CD4-positive, alpha-beta memory T cell (primary cell): ENCODE data around the gene DHX32. TPM values are rescaled to one million over a fixed set of nuclear protein-coding genes. Genes with fewer than 3 reads are reported as not detected.

Experiments used
- CTCF ChIA-PET: fragments of 350-600 bp; sonication (Branson Sonifier 250); formaldehyde crosslinking; loops from one replicate; lab custom pipeline; 2021; ENCODE audit warnings: inconsistent platforms; ENCODE audit not compliant: partially characterized antibody; lab: Charles Lee
- POLR2A ChIA-PET: fragments of 350-600 bp; sonication (Branson Sonifier 250); formaldehyde crosslinking; loops from one replicate; lab custom pipeline; 2021; ENCODE audit not compliant: partially characterized antibody; lab: Charles Lee
- DNase-seq, 5 donors: peaks; one replicate each; pipeline versions ENCODE4 v3.0.0 to v3.0.0-alpha.2; 2020 to 2022; ENCODE audit warnings: mixed read lengths in 1 of 5
- H3K27ac ChIP-seq: one replicate; pipeline ENCODE4 v1.7.0; 2013; ENCODE audit warnings: low read depth, low read length
- H3K27me3 ChIP-seq: 2 replicates; pipeline ENCODE4 v1.7.0; 2013; ENCODE audit warnings: mild to moderate bottlenecking, low read length, moderate library complexity; ENCODE audit not compliant: insufficient read depth
- H3K36me3 ChIP-seq: 2 replicates; pipeline ENCODE4 v1.7.0; 2013; ENCODE audit warnings: mild to moderate bottlenecking, low read length, moderate library complexity; ENCODE audit not compliant: insufficient read depth
- H3K4me1 ChIP-seq: 2 replicates; pipeline ENCODE4 v1.7.0; 2013; ENCODE audit warnings: mild to moderate bottlenecking, low read length, moderate library complexity; ENCODE audit not compliant: insufficient read depth
- H3K4me3 ChIP-seq, 2 donors: one replicate each; pipeline ENCODE4 v1.7.0; 2013; ENCODE audit warnings: low read length in 2 of 2, mild to moderate bottlenecking in 1 of 2
- H3K9me3 ChIP-seq, 2 donors: one replicate each; pipeline ENCODE4 v1.7.0; 2013; ENCODE audit warnings: low read length in 2 of 2, control low read depth in 1 of 2; ENCODE audit not compliant: control insufficient read depth in 1 of 2
- H3K27ac Mint-ChIP-seq, 7 donors: one replicate each; pipeline ENCODE4 v1.8.0; 2020 to 2021; ENCODE audit warnings: mixed read lengths in 7 of 7, mild to moderate bottlenecking in 6 of 7, inconsistent platforms in 3 of 7, moderate library complexity in 3 of 7
- H3K27me3 Mint-ChIP-seq, 2 donors: one replicate each; pipeline ENCODE4 v1.8.0; 2020 to 2021; ENCODE audit warnings: mixed read lengths in 2 of 2
- H3K36me3 Mint-ChIP-seq, 2 donors: one replicate each; pipeline ENCODE4 v1.8.0; 2020 to 2021; ENCODE audit warnings: mixed read lengths in 2 of 2, inconsistent platforms in 1 of 2, mild to moderate bottlenecking in 1 of 2
- H3K4me1 Mint-ChIP-seq, 4 donors: one replicate each; pipeline ENCODE4 v1.8.0; 2020 to 2021; ENCODE audit warnings: mixed read lengths in 4 of 4, mild to moderate bottlenecking in 1 of 4
- H3K4me3 Mint-ChIP-seq, 8 donors: one replicate each; pipeline ENCODE4 v1.8.0; 2020 to 2021; ENCODE audit warnings: mixed read lengths in 8 of 8, mild to moderate bottlenecking in 7 of 8, moderate library complexity in 6 of 8, inconsistent platforms in 3 of 8
- H3K9me3 Mint-ChIP-seq, 8 donors: one replicate each; pipeline ENCODE4 v1.8.0; 2020 to 2021; ENCODE audit warnings: mixed read lengths in 8 of 8, mild to moderate bottlenecking in 5 of 8, inconsistent platforms in 3 of 8, moderate library complexity in 1 of 8
- intact Hi-C: fragments of 100-400 bp; cut with micrococcal nuclease; formaldehyde crosslinking; loops from one replicate; pipeline ENCODE4 v1.15.1; 2023
- polyA plus RNA-seq, 2 donors: library from polyadenylated mRNA; unstranded; fragments of 300-500 nt; fragmentation: Illumina TruSeq; gene quantifications; one replicate each; pipeline ENCODE4 v1.2.3, GENCODE V29; 2021
- total RNA-seq, 2 experiments: library from RNA; stranded (reverse); gene quantifications; one replicate each; pipeline ENCODE4 v1.2.3, GENCODE V29; 2021

DHX32 gene
- total and polyA plus RNA-seq, 4 experiments from 2014 or later, result 7.1 to 13.3 (median 8.9) TPM

DNA sequence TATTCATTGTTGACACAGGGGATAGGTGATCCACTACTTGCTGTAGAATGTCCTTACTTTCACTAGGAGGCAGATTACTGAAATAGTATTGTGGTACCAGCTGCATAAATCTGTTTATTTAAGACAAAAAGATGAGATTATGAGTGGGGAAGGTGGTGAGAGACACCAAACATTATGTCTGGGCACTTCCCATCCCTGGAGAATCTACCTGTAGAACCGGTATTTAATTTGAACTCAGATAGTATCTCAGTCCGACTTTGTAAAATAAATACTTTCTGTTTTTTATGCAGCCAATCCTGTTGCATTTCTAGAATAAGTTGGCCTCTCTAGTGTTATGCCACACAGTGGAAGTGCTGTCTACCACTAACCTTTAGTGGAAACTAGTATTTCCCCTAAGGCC, 44.3 kb downstream of the DHX32 start:
- Mint-ChIP-seq H3K9me3 (no peaks in the 10 kb centered on the region), H3K4me1 (no peaks in the 10 kb centered on the region), H3K4me3 (no peak overlapping the region), H3K27me3 (no peaks in the 10 kb centered on the region), H3K36me3 (peaks cover 42 to 72% of the 10 kb centered on the region in 2 donors), H3K27ac (no peak overlapping the region)
- Histone ChIP-seq H3K4me3 (no peak overlapping the region), H3K9me3 (no peaks in the 10 kb centered on the region), H3K36me3 (peaks cover 43% of the 10 kb centered on the region), H3K27me3 (no peaks in the 10 kb centered on the region), H3K27ac (no peak overlapping the region), H3K4me1 (no peaks in the 10 kb centered on the region)
- CTCF ChIA-PET, result no interaction called here
- intact Hi-C loops, result no loop called here
- DNase-seq, result no peak
- POLR2A ChIA-PET, result no interaction called here

GRCh38 chr10:125828311-125828710, 52.8 kb downstream of the DHX32 start:
- peak overlapping the region in 3 of 7 donors; percentile 7 to 77 (median 42) for H3K27ac Mint-ChIP-seq
- H3K9me3 Mint-ChIP-seq, result no peaks in the 10 kb centered on the region
- Histone ChIP-seq H3K27ac (no peak overlapping the region), H3K9me3 (no peaks in the 10 kb centered on the region), H3K4me1 (peaks cover 26% of the 10 kb centered on the region), H3K27me3 (no peaks in the 10 kb centered on the region), H3K4me3 (no peak overlapping the region), H3K36me3 (peaks cover 59% of the 10 kb centered on the region)
- H3K4me3 Mint-ChIP-seq, result no peak overlapping the region
- peaks cover 6 to 18% (median 14%) of the 10 kb centered on the region in 4 donors for H3K4me1 Mint-ChIP-seq
- intact Hi-C loops, result no loop called here
- no peaks in the 10 kb centered on the region for H3K27me3 Mint-ChIP-seq
- ChIA-PET CTCF (interaction anchor here (1.6 kb wide), 1 partner anchor 14 kb away, joined by 3 read pairs; no protein-coding TSS in a partner anchor), POLR2A (no interaction called here)
- DNase-seq, result no peak
- peaks cover 40 to 65% of the 10 kb centered on the region in 2 donors for H3K36me3 Mint-ChIP-seq

- H3K27ac ChIP-seq, result no peak overlapping the region
- Mint-ChIP-seq H3K36me3 (peaks cover 36 to 55% of the 10 kb centered on the region in 2 donors), H3K4me3 (peak overlapping the region in 1 of 8 donors; percentile 17), H3K27ac (peak overlapping the region in 2 of 7 donors; percentile 25 to 76), H3K27me3 (no peaks in the 10 kb centered on the region), H3K9me3 (no peaks in the 10 kb centered on the region), H3K4me1 (peaks cover 6 to 18% (median 15%) of the 10 kb centered on the region in 4 donors)
- ChIA-PET CTCF (interaction anchor here (1.3 to 1.6 kb wide), 2 partner anchors 10 to 16 kb away, joined by 3 read pairs; no protein-coding TSS in a partner anchor), POLR2A (no interaction called here)
- intact Hi-C loops, result no loop called here
- H3K4me3 ChIP-seq, result no peak overlapping the region
- DNase-seq, result no peak
- H3K4me1 ChIP-seq, result peaks cover 27% of the 10 kb centered on the region
- peaks cover 47% of the 10 kb centered on the region for H3K36me3 ChIP-seq
- H3K9me3 ChIP-seq, result no peaks in the 10 kb centered on the region
- H3K27me3 ChIP-seq, result no peaks in the 10 kb centered on the region
These were observed 54.0 kb downstream of the DHX32 start for GRCh38 chr10:125827133-125827532.

GRCh38 chr10:125824736-125825135, 56.4 kb downstream of the DHX32 start:
- Mint-ChIP-seq H3K4me3 (no peak overlapping the region), H3K9me3 (peaks cover 0 to 3% (median 0%) of the 10 kb centered on the region in 8 donors), H3K36me3 (peaks cover 25 to 36% of the 10 kb centered on the region in 2 donors), H3K4me1 (peaks cover 22 to 40% (median 28%) of the 10 kb centered on the region in 4 donors), H3K27me3 (no peaks in the 10 kb centered on the region), H3K27ac (no peak overlapping the region)
- peak overlapping the region in 1 of 2 donors; percentile 96 for H3K4me3 ChIP-seq
- H3K36me3 ChIP-seq, result peaks cover 31% of the 10 kb centered on the region
- peak overlapping the region; percentile 88 for H3K27ac ChIP-seq
- no peak for DNase-seq
- H3K9me3 ChIP-seq, result no peaks in the 10 kb centered on the region
- ChIA-PET CTCF (no interaction called here), POLR2A (no interaction called here)
- intact Hi-C loops, result loop anchor here (5.0 kb wide), 2 partner anchors 1022 to 1362 kb away; partner anchors contain the start of genes ABRAXAS2 and LHPP
- no peaks in the 10 kb centered on the region for H3K27me3 ChIP-seq
- H3K4me1 ChIP-seq, result peaks cover 37% of the 10 kb centered on the region

- H3K27ac ChIP-seq, result peak overlapping the region; percentile 88
- H3K36me3 ChIP-seq, result peaks cover 21% of the 10 kb centered on the region
- H3K27me3 Mint-ChIP-seq, result no peaks in the 10 kb centered on the region
- POLR2A ChIA-PET, result interaction anchor here (0.5 to 1.8 kb wide), 9 partner anchors 8 to 907 kb away, joined by 3 to 19 read pairs (median 3); partner anchors contain the start of gene EDRF1
- CTCF ChIA-PET, result no interaction called here
- H3K4me1 Mint-ChIP-seq, result peaks cover 22 to 36% (median 28%) of the 10 kb centered on the region in 4 donors
- H3K4me1 ChIP-seq, result peaks cover 37% of the 10 kb centered on the region
- intact Hi-C loops, result loop anchor here (1.0 to 5.0 kb wide), 4 partner anchors 73 to 1361 kb away; partner anchors contain the start of genes ABRAXAS2, EDRF1, FANK1 and LHPP
- H3K36me3 Mint-ChIP-seq, result peaks cover 17 to 26% of the 10 kb centered on the region in 2 donors
- H3K4me3 Mint-ChIP-seq, result no peak overlapping the region
- no peak overlapping the region for H3K27ac Mint-ChIP-seq
- H3K9me3 Mint-ChIP-seq, result peaks cover 0 to 3% (median 0%) of the 10 kb centered on the region in 8 donors
- no peak for DNase-seq
- no peaks in the 10 kb centered on the region for H3K27me3 ChIP-seq
- peak overlapping the region; percentile 67 to 96 for H3K4me3 ChIP-seq
- no peaks in the 10 kb centered on the region for H3K9me3 ChIP-seq
These were observed 57.3 kb downstream of the DHX32 start for GRCh38 chr10:125823663-125824251.

DNA sequence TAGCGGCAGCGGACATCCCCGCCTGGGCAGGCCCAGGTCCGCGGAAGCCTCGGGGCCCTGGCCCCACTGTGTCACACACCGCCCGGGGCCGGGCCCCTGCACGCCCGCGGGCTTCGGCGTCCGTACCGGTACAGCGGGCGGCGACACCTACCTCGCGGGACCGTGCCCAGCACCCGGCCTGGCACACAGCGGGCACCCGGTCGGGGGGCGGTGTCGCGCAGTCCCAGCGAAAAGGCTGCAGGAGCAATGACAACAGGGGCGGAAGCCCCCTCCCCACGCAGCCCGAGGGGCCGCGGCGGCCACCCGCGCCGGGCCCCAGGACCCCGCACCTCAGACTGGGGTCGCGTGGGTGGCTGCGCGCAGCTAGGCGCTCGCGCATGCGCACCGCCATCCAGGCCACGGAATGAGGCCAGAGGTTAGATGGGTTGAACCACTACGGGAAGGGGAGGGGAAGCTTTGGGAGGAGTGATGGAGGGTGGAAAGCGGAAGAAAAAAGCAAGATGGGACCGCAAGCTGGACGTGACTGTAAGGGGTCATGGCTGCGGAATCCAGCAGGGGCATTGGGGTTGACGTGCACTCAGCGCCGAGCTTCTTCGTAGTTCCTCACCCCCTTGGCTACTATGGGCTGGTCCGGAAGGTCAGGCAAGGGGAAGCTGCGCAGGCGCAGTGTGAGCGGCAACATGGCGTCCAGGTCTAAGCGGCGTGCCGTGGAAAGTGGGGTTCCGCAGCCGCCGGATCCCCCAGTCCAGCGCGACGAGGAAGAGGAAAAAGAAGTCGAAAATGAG, 58.0 kb downstream of the DHX32 start, which contains the start of the genes BCCIP and UROS:
BCCIP (plus strand) TSS at position 669 of the 785 bp plus-strand sequence; CDS start at position 681, 12 bp downstream.
UROS (minus strand) TSS at position 381 of the 785 bp plus-strand sequence. CDS start 6,759 bp downstream, outside the sequence.
- peaks cover 19 to 32% (median 24%) of the 10 kb centered on the region in 4 donors for H3K4me1 Mint-ChIP-seq
- Histone ChIP-seq H3K36me3 (peaks cover 15% of the 10 kb centered on the region), H3K4me3 (peak within 1 kb of the TSS; percentile 67 to 96), H3K27ac (peak within 1 kb of the TSS; percentile 88), H3K27me3 (no peaks in the 10 kb centered on the region), H3K4me1 (peaks cover 37% of the 10 kb centered on the region), H3K9me3 (no peaks in the 10 kb centered on the region)
- peak within 1 kb of the TSS in 5 of 7 donors; percentile 70 to 94 (median 85) for H3K27ac Mint-ChIP-seq
- peak; percentile 90 to 97 (median 95) for DNase-seq
- POLR2A ChIA-PET, result interaction anchor here (0.5 to 1.8 kb wide), 8 partner anchors 8 to 907 kb away, joined by 3 to 19 read pairs (median 3); partner anchors contain the start of gene EDRF1
- H3K9me3 Mint-ChIP-seq, result peaks cover 0 to 3% (median 0%) of the 10 kb centered on the region in 8 donors
- peaks cover 10 to 19% of the 10 kb centered on the region in 2 donors for H3K36me3 Mint-ChIP-seq
- peak within 1 kb of the TSS; percentile 75 to 90 (median 85) for H3K4me3 Mint-ChIP-seq
- no peaks in the 10 kb centered on the region for H3K27me3 Mint-ChIP-seq
- CTCF ChIA-PET, result interaction anchor here (0.6 kb wide), 1 partner anchor 15 kb away, joined by 3 read pairs; no protein-coding TSS in a partner anchor
- intact Hi-C loops, result loop anchor here (1.0 to 5.0 kb wide), 4 partner anchors 73 to 1361 kb away; partner anchors contain the start of genes ABRAXAS2, EDRF1, FANK1 and LHPP
